Right kidney (tissue), 1 donor: Measurements from ENCODE around the gene DIP2B.

Experiments
- DNase-seq: peaks from one replicate; pipeline ENCODE4 v3.0.0-alpha.2; 2016

DIP2B gene

GRCh38 chr12:50637870-50638481 is 133.2 kb downstream of the DIP2B start:
- peak; percentile 13 for DNase-seq

- DNase-seq = no peak
Measured at GRCh38 chr12:50638482-50638880, 133.7 kb downstream of the DIP2B start.

DNA sequence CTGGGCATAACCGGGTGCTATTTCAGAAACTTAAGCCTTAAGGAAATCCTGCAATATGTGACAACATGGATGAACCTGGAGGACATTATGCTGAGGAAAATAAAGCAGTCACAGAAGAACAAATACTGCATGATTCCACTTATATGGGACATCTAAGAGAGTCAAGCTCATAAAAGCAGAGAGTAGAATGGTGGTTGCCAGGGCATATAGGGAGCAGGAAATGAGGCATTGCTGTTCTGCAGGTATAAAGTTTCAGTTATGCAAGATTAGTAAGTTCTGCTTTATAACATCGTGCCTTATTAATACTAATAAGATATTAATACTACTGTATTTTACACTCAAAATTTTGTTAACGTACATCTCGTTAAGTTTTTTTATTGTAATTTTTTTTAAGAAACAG is 134.9 kb downstream of the DIP2B start:
- DNase-seq = no peak

DNA sequence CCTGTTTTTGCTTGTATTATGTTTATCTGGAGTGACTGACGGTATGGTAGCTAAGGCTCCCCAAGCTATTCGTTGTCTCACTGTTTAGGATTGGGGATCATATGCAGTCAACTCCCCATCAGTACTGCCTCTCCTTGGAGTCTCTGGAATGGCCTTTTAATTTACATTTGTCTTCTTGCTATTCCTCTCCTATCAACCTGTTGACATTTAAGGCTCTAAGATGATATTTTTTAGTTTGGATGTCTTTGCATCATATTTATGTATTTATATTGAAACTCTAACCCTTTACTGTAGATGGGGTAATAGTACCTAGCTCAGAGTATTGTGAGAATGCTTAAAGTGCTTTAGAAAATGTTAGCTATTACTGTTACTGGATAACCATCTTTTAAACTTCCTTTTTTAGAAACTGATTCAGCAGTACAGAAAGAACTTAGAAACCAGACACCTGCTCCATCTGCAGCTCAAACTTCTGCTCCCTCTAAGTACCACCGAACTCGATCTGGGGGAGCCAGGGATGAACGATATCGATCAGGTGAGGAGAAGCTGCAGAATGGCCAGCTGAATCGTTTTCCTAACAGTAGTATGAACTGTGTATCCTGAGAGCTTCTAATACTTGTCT is 135.6 kb downstream of the DIP2B start:
- DNase-seq = no peak

DNA sequence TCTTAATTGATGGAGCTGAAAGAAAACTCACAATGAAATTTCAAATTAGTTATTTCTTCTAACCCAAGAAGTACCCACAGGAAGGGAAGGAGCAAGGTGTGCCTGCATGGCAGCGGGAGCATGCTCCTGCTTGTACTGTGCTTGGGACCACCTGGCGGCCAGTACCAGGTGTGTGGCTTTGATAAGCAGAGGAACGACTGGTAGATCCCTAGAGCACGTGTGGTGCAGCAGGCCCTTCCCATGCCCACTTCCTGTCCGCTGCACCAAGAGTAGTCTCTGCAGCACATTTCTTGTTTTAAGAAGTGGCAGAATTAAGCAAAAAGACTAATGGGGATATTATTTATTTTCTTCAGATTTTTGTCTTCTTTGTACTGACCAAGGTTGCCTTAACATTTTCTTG is 136.8 kb downstream of the DIP2B start:
- no peak for DNase-seq

DNA sequence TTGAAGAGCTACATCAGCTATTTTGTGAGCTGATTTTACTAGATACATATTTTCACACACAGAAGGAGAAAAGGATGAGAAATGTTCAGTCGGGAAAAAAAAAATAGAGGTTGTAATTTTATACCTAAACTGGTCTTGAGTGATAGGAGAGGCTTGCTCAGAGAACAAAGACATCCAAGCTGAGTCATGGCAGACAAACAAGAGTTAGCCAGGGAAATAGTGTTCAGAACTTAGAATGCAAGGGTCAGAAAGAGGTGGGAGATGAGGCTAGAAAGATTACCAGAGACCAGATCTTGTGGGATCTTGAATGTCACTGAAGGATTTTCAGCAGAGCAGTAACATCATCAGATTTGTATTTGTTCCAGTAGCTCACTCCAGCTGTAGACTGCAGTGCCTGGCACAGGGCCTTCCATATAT is 137.3 kb downstream of the DIP2B start:
- no peak for DNase-seq

GRCh38 chr12:50642761-50643160 is 138.0 kb downstream of the DIP2B start:
- DNase-seq = no peak

- no peak for DNase-seq
Measured at GRCh38 chr12:50647031-50647430, 142.2 kb downstream of the DIP2B start.

- DNase-seq = no peak
Measured at GRCh38 chr12:50647479-50647878, 142.7 kb downstream of the DIP2B start.

GRCh38 chr12:50650285-50650684 is 145.5 kb downstream of the DIP2B start:
- no peak for DNase-seq

DNA sequence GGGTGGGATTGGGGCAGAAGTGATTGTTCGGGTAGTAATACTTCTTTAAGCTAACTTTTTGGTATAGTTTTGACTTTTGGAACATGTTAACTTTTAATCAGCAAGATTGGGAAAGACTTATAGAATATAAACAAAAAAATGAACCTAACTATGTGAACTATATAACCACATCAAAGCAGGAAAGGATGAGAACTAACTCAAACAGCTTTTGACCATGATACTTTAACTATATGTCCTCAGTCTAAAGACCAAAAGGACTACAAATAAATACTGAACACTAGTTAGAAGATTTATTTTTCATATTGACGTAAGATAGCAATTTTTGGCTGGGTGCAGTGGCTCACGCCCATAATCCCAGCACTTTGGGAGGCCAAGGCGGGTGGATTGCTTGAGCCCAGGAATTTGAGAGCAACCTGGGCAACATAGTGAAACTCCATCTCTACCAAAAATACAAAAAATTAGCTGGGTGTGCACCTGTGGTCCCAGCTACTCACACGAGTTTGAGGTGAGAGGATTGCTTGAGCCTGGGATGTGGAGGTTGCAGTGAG is 150.7 kb downstream of the DIP2B start:
- DNase-seq = no peak

DNA sequence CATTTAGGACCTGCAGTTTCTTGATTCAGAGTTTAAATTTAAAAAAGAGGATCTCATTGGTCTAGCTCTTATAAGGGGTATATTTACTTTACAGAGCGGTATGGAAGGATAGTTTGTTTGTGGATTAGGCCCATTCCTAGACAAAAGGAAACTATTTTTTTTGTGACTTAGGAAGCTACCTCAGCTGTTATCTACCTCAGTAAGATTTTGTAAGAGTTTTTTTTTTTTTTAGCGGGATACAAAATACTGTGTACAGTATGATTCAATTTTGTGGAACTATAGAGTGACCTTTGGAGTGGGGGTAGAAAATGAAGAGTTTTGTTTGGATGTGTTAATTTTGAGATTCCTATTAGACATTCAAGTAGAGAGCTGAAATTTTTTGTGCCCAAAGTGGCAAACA is 154.5 kb downstream of the DIP2B start:
- DNase-seq = no peak

- DNase-seq = no peak
Measured at GRCh38 chr12:50659690-50660424, 155.1 kb downstream of the DIP2B start.

DNA sequence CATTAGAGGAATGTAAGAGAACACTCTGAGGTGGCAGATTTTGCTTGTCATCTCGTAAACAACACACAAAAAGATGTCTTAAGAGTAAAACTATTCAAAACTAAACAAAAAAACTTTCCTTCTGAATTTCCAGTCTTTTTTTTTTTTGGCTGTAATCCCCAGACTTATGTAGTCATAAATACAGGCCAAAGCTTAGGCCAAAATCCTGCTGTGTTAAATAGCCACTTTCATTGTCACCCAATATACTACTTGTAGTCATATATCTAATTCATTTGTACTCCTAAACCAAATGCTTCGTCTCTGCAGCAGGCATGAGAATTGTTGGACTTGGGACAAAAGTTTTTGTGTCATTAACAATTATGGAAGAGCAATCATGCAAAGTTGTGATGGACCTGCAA is 155.6 kb downstream of the DIP2B start:
- no peak for DNase-seq

DNA sequence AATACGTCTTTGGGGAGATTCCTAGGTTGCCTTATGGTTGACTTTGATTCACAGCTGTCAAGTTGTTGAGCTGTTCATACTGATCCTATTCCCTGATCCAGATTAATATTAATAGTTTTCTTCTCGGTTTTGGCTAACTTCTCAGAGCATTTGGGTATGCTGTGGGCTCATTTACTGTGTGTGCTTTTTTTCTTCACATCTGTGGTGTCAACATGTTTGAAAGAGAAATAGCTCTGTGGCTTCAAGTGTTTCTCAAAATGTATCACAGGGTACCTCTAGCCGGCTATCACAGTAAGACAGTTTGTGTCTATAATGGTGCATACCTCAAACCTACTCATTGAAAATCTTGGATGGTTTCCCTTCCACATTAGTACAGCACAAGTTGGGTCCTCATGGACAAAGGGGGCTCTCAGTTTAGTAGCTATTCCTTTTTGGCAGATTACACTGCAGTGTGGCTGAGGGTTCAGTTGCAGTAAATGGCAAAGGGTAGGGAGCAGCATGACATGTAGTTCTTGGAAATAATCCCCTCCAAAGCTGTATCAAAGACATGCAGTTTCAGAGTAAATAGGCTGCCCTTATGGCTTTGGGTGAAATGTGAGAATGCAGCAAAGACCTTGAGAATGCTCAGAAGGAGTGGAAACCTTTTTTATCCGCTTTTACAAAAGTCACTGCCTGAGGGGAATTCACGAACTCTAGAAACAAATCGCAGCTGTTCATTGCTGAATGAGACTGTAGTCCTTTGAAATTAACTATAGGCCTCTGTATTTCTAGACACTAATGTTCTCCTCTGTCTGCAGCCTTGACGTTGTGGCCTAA is 156.7 kb downstream of the DIP2B start:
- no peak for DNase-seq

- no peak for DNase-seq
Measured at GRCh38 chr12:50662116-50662510, 157.3 kb downstream of the DIP2B start.

DNA sequence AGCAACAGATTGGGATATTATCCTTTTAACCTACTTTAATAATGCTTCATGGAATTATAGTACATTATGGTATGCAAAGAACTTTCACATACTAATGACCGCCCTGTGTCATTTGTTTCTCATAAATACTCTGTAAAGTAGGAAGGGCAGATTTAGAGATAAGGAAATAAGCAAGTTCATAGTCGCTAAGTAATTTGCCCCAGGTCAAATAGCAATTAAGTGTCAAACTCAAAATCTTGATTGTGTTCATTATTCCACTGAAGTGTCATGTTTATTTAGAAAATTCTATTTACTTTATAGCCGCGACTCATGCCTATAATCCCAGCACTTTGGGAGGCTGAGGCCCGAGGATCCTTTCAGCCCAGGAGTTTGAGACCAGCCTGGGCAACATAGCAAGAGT is 160.4 kb downstream of the DIP2B start:
- no peak for DNase-seq

GRCh38 chr12:50665609-50666008 is 160.8 kb downstream of the DIP2B start:
- no peak for DNase-seq

- no peak for DNase-seq
Measured at GRCh38 chr12:50666023-50666422, 161.2 kb downstream of the DIP2B start.

- no peak for DNase-seq
Measured at GRCh38 chr12:50672158-50672557, 167.4 kb downstream of the DIP2B start.

GRCh38 chr12:50676756-50677155 is 172.0 kb downstream of the DIP2B start:
- DNase-seq = no peak

GRCh38 chr12:50677858-50678257 is 173.1 kb downstream of the DIP2B start:
- no peak for DNase-seq
